SK-N-SH treated with all-trans-retinoic acid at 6 μM for 48 hours (cell line): ENCODE data around the gene NKX1-1.
"Not testable (repeated sequence)": the region's sequence is repeated elsewhere in the genome, so short reads cannot be mapped to it uniquely, and the experiment has no call there.

Experiments
- ATAC-seq: fragments of 200-7000 bp; cut with Tn5 transposase; 3 replicates; pipeline ENCODE4 v1.9.1; 2020; ENCODE audit warnings: mild to moderate bottlenecking, moderate library complexity
- ARNTL ChIP-seq: fragments of 450-650 bp; formaldehyde crosslinking; IDR thresholded peaks from 2 replicates; pipeline ENCODE4 v1.5.0; 2020; ENCODE audit warnings: low read depth, mild to moderate bottlenecking, moderate library complexity, borderline replicate concordance
- CSDC2 ChIP-seq: fragments of 250-450 bp; sonication (Bioruptor Pico); IDR thresholded peaks from 2 replicates; pipeline ENCODE4 v1.5.0; 2020; ENCODE audit warnings: mild to moderate bottlenecking, moderate library complexity
- ESRRG ChIP-seq: fragments of 250-450 bp; sonication (Bioruptor Pico); IDR thresholded peaks from 2 replicates; pipeline ENCODE4 v1.6.1; 2021; ENCODE audit warnings: mild to moderate bottlenecking
- GLIS3 ChIP-seq: fragments of 250-450 bp; sonication (Bioruptor Pico); IDR thresholded peaks from 2 replicates; pipeline ENCODE4 v1.5.0; 2020; ENCODE audit warnings: mild to moderate bottlenecking, moderate library complexity
- ISL1 ChIP-seq: fragments of 250-450 bp; sonication (Bioruptor Pico); IDR thresholded peaks from 2 replicates; pipeline ENCODE4 v2.1.2; 2022; ENCODE audit warnings: mild to moderate bottlenecking, moderate library complexity
- OSR1 ChIP-seq: fragments of 250-450 bp; sonication (Bioruptor Pico); IDR thresholded peaks from 2 replicates; pipeline ENCODE4 v1.8.0; 2022; ENCODE audit warnings: moderate library complexity, mild to moderate bottlenecking, inconsistent platforms
- RARB ChIP-seq: fragments of 250-450 bp; sonication (Bioruptor Pico); IDR thresholded peaks from 2 replicates; pipeline ENCODE4 v1.8.0; 2021; ENCODE audit warnings: mild to moderate bottlenecking, moderate library complexity
- ZC3H10 ChIP-seq: fragments of 250-450 bp; sonication (Bioruptor Pico); IDR thresholded peaks from 2 replicates; pipeline ENCODE4 v1.5.1; 2021; ENCODE audit warnings: mild to moderate bottlenecking, moderate library complexity
- ZFP3 ChIP-seq: fragments of 250-450 bp; sonication (Bioruptor Pico); IDR thresholded peaks from 2 replicates; pipeline ENCODE4 v1.5.0; 2020; ENCODE audit warnings: mild to moderate bottlenecking, moderate library complexity
- ZNF565 ChIP-seq: fragments of 450-650 bp; formaldehyde crosslinking; conservative IDR thresholded peaks from 2 replicates; pipeline ENCODE4 v1.5.0; 2020; ENCODE audit warnings: low read depth, mild to moderate bottlenecking, moderate library complexity
- ZNF70 ChIP-seq: fragments of 450-650 bp; formaldehyde crosslinking; IDR thresholded peaks from 2 replicates; pipeline ENCODE4 v1.5.0; 2020; ENCODE audit warnings: mild to moderate bottlenecking, moderate library complexity
- ZNF8 ChIP-seq: fragments of 450-650 bp; formaldehyde crosslinking; IDR thresholded peaks from 2 replicates; pipeline ENCODE4 v1.5.0; 2020; ENCODE audit warnings: mild to moderate bottlenecking, moderate library complexity
- TF ChIP-seq, protein P1 (sequence below): fragments of 250-450 bp; sonication (Bioruptor Pico); IDR thresholded peaks from 2 replicates; pipeline ENCODE4 v1.5.1; 2021; ENCODE audit warnings: mild to moderate bottlenecking, moderate library complexity
- TF ChIP-seq, protein P2 (sequence below): fragments of 250-450 bp; sonication (Bioruptor Pico); IDR thresholded peaks from 2 replicates; pipeline ENCODE4 v1.5.1; 2020; ENCODE audit warnings: low read depth, mild to moderate bottlenecking, moderate library complexity
- TF ChIP-seq, protein P3 (sequence below): fragments of 250-450 bp; sonication (Bioruptor Pico); IDR thresholded peaks from 2 replicates; pipeline ENCODE4 v1.8.0; 2021; ENCODE audit warnings: low read depth, mild to moderate bottlenecking, moderate library complexity, borderline replicate concordance
- TF ChIP-seq, protein P4 (sequence below): fragments of 250-450 bp; sonication (Bioruptor Pico); IDR thresholded peaks from 2 replicates; pipeline ENCODE4 v1.5.0; 2020; ENCODE audit warnings: mild to moderate bottlenecking, moderate library complexity

NKX1-1 gene

DNA sequence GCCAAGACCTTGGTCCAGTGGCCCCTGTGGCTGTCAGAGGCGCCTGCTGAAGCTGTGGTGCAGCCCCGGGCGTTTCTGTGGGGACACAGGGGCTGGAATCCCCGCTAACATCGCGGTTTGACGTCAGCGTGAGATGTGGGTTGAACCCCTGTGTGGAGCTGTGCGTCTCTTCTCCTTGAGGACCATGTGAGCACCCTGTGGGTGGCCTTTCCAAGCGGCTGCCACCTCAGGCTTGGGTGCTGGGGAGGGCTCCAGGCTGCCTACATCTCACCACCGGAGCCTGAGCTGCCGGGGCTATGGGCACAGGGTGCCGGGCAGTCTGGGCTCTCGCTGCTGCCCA lies 31.6 kb downstream of the NKX1-1 start:
- no peak for ATAC-seq
- TF ChIP-seq ZNF8 (CRISPR knock-in tag) (no peak), ARNTL (CRISPR knock-in tag) (no peak), ZNF70 (CRISPR knock-in tag) (no peak), ZC3H10 (CRISPR knock-in tag) (no peak), ISL1 (CRISPR knock-in tag) (no peak), ZNF565 (CRISPR knock-in tag) (no peak), ESRRG (no peak), OSR1 (no peak), ZFP3 (CRISPR knock-in tag) (no peak), RARB (CRISPR knock-in tag) (no peak), CSDC2 (no peak)
- TF ChIP-seq, protein P1, sequence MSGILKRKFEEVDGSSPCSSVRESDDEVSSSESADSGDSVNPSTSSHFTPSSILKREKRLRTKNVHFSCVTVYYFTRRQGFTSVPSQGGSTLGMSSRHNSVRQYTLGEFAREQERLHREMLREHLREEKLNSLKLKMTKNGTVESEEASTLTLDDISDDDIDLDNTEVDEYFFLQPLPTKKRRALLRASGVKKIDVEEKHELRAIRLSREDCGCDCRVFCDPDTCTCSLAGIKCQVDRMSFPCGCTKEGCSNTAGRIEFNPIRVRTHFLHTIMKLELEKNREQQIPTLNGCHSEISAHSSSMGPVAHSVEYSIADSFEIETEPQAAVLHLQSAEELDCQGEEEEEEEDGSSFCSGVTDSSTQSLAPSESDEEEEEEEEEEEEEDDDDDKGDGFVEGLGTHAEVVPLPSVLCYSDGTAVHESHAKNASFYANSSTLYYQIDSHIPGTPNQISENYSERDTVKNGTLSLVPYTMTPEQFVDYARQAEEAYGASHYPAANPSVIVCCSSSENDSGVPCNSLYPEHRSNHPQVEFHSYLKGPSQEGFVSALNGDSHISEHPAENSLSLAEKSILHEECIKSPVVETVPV (CRISPR knock-in tag), result no peak
- TF ChIP-seq, protein P2, sequence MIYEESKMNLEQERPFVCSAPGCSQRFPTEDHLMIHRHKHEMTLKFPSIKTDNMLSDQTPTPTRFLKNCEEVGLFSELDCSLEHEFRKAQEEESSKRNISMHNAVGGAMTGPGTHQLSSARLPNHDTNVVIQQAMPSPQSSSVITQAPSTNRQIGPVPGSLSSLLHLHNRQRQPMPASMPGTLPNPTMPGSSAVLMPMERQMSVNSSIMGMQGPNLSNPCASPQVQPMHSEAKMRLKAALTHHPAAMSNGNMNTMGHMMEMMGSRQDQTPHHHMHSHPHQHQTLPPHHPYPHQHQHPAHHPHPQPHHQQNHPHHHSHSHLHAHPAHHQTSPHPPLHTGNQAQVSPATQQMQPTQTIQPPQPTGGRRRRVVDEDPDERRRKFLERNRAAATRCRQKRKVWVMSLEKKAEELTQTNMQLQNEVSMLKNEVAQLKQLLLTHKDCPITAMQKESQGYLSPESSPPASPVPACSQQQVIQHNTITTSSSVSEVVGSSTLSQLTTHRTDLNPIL (CRISPR knock-in tag), result no peak
- TF ChIP-seq, protein P3, sequence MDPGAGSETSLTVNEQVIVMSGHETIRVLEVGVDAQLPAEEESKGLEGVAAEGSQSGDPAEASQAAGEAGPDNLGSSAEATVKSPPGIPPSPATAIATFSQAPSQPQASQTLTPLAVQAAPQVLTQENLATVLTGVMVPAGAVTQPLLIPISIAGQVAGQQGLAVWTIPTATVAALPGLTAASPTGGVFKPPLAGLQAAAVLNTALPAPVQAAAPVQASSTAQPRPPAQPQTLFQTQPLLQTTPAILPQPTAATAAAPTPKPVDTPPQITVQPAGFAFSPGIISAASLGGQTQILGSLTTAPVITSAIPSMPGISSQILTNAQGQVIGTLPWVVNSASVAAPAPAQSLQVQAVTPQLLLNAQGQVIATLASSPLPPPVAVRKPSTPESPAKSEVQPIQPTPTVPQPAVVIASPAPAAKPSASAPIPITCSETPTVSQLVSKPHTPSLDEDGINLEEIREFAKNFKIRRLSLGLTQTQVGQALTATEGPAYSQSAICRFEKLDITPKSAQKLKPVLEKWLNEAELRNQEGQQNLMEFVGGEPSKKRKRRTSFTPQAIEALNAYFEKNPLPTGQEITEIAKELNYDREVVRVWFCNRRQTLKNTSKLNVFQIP, result no peak
- TF ChIP-seq, protein P4, sequence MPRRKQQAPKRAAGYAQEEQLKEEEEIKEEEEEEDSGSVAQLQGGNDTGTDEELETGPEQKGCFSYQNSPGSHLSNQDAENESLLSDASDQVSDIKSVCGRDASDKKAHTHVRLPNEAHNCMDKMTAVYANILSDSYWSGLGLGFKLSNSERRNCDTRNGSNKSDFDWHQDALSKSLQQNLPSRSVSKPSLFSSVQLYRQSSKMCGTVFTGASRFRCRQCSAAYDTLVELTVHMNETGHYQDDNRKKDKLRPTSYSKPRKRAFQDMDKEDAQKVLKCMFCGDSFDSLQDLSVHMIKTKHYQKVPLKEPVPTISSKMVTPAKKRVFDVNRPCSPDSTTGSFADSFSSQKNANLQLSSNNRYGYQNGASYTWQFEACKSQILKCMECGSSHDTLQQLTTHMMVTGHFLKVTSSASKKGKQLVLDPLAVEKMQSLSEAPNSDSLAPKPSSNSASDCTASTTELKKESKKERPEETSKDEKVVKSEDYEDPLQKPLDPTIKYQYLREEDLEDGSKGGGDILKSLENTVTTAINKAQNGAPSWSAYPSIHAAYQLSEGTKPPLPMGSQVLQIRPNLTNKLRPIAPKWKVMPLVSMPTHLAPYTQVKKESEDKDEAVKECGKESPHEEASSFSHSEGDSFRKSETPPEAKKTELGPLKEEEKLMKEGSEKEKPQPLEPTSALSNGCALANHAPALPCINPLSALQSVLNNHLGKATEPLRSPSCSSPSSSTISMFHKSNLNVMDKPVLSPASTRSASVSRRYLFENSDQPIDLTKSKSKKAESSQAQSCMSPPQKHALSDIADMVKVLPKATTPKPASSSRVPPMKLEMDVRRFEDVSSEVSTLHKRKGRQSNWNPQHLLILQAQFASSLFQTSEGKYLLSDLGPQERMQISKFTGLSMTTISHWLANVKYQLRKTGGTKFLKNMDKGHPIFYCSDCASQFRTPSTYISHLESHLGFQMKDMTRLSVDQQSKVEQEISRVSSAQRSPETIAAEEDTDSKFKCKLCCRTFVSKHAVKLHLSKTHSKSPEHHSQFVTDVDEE (CRISPR knock-in tag), result no peak

DNA sequence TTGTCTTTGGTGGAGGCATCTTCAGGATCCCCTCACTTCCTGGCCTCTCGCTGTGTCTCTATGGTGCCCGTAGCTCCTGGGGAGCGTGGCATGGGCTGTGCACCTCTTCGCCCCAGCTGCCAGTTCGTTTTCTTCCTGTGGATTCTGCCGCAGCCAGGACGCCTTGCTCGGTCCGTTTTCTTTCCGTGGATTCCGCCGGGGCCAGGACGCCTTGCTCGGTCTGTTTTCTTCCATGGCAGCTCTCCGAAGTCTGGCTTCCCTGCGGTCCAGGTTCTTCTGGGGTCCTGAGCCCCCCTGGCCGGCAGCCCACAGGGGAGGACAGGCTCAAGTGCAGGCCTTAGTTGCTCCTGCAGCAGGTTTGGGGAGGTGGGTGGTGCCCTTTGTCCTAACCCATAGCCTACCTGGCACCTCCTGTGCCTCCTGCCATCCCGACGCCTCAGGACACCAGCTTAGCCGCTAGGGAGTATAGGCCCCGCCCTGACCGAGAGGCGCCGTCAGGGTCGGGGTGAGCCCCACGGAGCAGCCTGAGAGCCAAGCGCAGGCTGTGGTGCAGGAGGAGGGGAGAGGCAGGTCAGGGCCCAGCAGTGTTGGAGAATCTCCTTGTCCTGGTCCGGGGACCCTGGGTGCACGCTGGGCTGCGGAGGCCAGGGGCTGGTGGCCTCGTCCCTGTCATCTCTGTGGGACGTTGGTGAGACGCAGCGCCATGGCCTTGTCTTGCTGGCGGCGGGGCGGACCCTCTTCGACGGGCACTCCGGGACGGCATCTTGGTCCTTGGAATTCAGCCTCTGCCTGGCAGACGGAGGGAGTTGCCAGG lies 32.1 kb downstream of the NKX1-1 start:
- no peak for ATAC-seq
- TF ChIP-seq CSDC2 (no peak), ARNTL (CRISPR knock-in tag) (no peak), GLIS3 (CRISPR knock-in tag) (no peak)
- TF ChIP-seq, protein P4 (CRISPR knock-in tag), result no peak

DNA sequence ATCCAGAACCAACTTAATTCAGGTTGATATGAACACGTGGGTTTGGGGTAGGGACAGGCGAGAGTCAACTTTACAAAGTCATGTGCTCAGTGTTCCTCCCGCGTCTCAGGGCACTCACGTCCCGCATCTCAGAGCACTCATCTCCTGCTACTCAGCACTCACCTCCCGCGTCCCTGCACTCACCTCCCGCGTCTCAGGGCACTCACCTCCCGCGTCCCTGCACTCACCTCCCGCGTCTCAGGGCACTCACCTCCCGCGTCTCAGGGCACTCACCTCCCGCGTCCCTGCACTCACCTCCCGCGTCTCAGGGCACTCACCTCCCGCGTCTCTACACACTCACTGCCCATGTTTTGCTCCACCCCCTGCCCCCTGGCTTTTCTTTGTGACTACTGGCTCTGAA lies 33.7 kb downstream of the NKX1-1 start:
- not testable (repeated sequence) for ATAC-seq
